Kidney epithelial cell (primary cell): ENCODE data around the gene MSANTD7. TPM values are rescaled to one million over a fixed set of nuclear protein-coding genes. Genes with fewer than 3 reads are reported as not detected.

Experiments
- DNase-seq: peaks from one replicate; pipeline ENCODE4 v3.0.0-alpha.2; 2010; ENCODE audit warnings: low read depth
- H3K27me3 ChIP-seq: 2 replicates; pipeline ENCODE4 v1.6.0; 2011; ENCODE audit warnings: low read length; ENCODE audit not compliant: control insufficient read depth, insufficient read depth
- H3K36me3 ChIP-seq: 2 replicates; pipeline ENCODE4 v1.5.1; 2011; ENCODE audit warnings: low read length; ENCODE audit not compliant: control insufficient read depth, insufficient read depth
- H3K4me3 ChIP-seq: 2 replicates; pipeline ENCODE4 v1.5.1; 2011; ENCODE audit warnings: low read depth, mild to moderate bottlenecking, control low read depth, low read length
- total RNA-seq: library from RNA; depleted of rRNA; stranded (reverse); fragments of >200 nt; gene quantifications from 2 replicates; pipeline ENCODE4 v1.2.3, GENCODE V29; 2015
- TF ChIP-seq, protein P1 (sequence below): IDR thresholded peaks from 2 replicates; pipeline ENCODE4 v1.5.1; 2011; ENCODE audit warnings: mild to moderate bottlenecking, moderate library complexity, low read length, control low read depth, inconsistent platforms; ENCODE audit not compliant: insufficient read depth, poor library complexity, severe bottlenecking

MSANTD7 gene
- total RNA-seq, 1 donor from 2014 or later: 13.4 TPM

DNA sequence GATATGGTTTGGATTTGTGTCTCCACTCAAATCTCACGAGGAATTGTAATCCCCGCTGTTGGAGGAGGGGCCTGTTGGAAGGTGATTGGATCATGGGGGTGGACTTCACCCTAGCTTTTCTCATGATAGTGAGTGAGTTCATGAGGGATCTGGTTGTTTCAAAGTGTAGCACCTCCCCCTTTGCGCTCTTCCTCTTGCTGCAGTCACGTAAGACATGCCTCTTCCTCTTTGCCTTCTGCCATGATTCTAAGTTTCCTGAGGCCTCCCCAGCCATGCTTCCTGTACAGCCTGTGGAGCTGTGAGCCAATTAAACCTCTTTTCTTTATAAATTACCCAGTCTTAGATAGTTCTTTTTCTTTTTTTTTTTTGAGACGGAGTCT, 17.3 kb upstream of the MSANTD7 start:
- TF ChIP-seq, protein P1, sequence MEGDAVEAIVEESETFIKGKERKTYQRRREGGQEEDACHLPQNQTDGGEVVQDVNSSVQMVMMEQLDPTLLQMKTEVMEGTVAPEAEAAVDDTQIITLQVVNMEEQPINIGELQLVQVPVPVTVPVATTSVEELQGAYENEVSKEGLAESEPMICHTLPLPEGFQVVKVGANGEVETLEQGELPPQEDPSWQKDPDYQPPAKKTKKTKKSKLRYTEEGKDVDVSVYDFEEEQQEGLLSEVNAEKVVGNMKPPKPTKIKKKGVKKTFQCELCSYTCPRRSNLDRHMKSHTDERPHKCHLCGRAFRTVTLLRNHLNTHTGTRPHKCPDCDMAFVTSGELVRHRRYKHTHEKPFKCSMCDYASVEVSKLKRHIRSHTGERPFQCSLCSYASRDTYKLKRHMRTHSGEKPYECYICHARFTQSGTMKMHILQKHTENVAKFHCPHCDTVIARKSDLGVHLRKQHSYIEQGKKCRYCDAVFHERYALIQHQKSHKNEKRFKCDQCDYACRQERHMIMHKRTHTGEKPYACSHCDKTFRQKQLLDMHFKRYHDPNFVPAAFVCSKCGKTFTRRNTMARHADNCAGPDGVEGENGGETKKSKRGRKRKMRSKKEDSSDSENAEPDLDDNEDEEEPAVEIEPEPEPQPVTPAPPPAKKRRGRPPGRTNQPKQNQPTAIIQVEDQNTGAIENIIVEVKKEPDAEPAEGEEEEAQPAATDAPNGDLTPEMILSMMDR: no peak
- no peak overlapping the region for H3K4me3 ChIP-seq
- H3K27me3 ChIP-seq: no peaks in the 10 kb centered on the region
- no peaks in the 10 kb centered on the region for H3K36me3 ChIP-seq
- DNase-seq: no peak

DNA sequence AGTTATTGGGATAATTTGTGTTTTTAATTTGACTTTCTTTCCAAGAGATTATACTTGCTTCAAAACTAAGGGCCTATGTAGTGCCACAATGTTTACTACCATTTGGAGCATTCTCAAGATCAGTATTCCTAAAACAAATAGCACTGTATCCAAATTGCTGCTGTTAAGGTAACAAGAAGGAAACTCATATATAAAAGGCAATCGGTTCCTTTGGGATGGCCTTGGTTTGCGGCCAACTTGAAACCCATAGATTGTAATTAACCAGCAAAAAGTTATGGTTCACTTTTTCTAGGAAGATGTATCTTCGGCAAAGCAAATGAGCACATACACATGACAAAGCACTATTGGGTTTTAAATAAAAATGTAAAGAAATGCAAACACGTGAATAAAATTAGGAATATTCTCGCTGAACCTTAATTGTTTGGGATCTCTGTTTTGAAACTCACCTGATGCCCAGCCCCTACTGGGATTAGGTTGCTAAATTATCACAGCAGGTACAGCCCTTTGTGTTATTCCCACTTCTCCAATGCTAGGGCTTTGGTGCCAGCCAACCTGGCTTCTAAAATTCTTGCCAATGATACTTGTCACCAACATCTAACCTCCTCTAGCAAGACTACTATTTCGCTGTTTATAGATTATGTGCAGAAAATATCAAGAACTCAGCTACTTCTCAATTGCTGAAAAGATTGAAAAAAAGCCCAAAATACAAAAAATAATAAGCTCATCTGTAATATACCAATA, 16.3 kb upstream of the MSANTD7 start:
- H3K27me3 ChIP-seq: peaks cover 2% of the 10 kb centered on the region
- DNase-seq: no peak
- H3K36me3 ChIP-seq: no peaks in the 10 kb centered on the region
- no peak overlapping the region for H3K4me3 ChIP-seq
- TF ChIP-seq, protein P1: no peak

DNA sequence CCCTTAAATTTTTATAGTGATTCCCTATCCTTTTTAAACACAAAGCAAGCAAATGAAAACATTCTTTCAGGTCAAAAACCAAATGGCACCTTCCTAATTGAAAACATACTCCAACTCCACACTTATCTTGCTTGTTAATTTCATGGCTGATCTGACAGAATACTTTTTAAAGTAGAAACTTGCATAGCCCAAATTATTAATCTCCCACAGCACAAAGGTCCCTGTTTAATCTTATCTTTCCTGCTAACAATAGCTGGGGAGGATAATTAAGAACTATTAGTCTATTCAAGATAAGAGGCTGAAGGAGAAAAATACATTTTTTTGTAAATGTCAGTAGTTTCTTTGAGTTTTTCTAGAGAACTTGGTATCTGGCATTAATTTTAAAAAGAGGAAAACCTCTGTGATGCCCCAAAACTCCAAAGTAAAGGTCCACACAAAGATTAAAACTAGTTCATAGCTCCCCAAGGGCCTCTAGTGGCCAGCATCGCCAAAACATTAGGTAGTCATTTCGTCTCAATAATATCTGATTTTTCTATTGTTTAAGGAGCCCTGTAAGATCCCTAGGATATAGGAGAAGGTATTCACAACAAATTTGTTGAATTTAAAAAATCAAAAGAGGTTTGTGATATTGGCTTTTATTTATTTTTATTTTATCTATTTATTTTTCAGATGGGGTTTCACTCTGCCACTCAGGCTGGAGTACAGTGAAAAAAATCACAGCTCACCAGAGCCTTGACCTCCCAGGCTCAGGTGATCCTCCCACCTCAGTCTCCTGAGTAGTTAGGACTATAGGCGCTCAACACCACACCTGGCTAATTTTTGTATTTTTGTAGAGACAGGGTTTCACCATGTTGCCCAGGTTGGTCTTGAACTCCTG, 15.0 kb upstream of the MSANTD7 start:
- Histone ChIP-seq H3K36me3 (no peaks in the 10 kb centered on the region), H3K27me3 (peaks cover 2% of the 10 kb centered on the region), H3K4me3 (no peak overlapping the region)
- no peak for DNase-seq
- TF ChIP-seq, protein P1: peak; percentile 81

DNA sequence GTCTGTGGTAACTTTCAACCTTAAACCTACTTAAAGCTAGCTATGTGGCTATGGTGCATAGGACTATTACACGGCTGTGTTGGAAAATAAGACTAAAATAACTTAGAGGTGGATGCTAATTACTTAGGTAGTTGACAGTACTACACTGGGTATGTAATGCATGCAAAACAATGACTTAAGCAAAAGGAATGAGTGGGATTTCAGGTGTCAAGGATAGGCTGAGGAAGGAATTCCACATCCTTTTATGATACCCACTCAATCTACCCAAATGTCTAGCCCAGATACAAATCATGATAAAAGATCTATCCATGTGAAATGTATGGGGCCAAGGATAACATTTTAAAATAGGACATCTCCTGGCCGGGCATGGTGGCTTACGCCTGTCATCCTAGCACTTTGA, 14.1 kb upstream of the MSANTD7 start:
- DNase-seq: no peak
- TF ChIP-seq, protein P1: no peak
- H3K4me3 ChIP-seq: no peak overlapping the region
- no peaks in the 10 kb centered on the region for H3K36me3 ChIP-seq
- H3K27me3 ChIP-seq: peaks cover 2% of the 10 kb centered on the region

DNA sequence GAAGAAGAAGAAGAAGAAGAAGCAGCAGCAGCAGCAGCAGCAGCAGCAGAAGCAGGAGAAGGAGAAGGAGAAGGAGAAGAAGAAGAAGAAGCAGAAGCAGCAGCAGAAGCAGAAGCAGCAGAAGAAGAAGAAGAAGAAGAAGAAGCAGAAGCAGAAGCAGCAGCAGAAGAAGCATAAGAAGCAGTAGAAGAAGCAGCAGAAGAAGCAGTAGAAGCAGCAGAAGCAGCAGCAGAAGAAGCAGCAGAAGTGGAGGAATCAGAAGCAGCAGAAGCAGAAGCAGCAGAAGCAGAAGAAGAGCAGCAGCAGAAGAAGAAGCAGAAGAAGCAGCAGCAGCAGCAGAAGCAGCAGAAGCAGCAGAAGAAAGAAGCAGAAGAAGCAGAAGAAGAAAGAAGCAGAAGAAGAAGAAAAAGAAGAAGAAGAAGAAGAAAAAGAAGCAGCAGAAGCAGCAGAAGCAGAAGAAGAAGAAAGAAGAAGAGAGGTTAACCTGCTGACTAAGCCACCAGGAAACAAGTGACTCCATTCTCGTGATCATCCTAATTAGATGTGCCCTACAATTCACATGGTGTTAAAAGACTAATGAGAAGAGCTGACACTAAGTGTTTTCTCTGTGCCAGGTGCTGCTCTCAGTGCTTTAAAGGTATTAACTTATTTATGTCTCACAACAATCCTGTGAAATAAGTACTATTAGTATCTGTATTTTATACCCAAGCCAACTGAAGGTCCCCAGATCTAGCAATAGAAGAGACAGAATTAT, 11.9 kb upstream of the MSANTD7 start:
- Histone ChIP-seq H3K27me3 (peaks cover 2% of the 10 kb centered on the region), H3K4me3 (no peak overlapping the region), H3K36me3 (no peaks in the 10 kb centered on the region)
- TF ChIP-seq, protein P1: no peak
- no peak for DNase-seq
